CD4-positive, alpha-beta T cell treated with Interleukin-12 subunit alpha and Interleukin-12 subunit beta, for 1 hour (primary cell): Measurements from ENCODE around the gene SPACA1.
A peak's percentile ranks its signal among the peaks of the same experiment; 100 is the strongest.
"Not testable (repeated sequence)": the region's sequence is repeated elsewhere in the genome, so short reads cannot be mapped to it uniquely, and the experiment has no call there.

Experiments used
- DNase-seq: peaks from one replicate; pipeline ENCODE4 v3.0.0-alpha.2; 2020

SPACA1 gene

DNA sequence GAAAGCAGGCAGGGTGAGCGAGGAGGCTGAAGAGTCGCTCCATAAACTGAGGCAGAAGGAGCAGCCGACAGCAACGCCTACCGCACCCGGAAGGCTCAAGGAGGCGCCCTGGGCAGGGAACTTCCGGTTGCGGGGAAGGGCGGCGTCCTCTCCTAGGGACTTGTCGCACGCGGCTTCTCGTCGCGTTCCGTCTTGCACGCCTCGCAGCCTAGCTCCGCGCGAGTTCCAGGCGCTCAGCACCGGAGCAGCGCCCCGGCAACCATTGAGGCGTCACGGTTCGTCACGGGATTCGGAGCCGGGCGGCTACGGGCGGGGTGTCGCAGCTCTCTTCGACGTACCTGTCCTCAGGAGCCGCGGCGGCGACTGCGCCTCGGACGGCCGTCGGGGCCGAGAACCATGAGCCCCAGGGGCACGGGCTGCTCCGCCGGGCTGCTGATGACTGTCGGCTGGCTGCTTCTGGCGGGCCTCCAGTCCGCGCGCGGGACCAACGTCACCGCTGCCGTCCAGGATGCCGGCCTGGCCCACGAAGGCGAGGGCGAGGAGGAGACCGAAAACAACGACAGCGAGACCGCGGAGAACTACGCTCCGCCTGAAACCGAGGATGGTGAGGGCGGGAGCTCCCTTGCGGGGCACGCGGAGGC is at the start of gene SPACA1:
Gene SPACA1 (plus strand): TSS at position 332 of the 641 bp plus-strand sequence. CDS start 65 bp downstream, at position 397.
- DNase-seq: no peak

DNA sequence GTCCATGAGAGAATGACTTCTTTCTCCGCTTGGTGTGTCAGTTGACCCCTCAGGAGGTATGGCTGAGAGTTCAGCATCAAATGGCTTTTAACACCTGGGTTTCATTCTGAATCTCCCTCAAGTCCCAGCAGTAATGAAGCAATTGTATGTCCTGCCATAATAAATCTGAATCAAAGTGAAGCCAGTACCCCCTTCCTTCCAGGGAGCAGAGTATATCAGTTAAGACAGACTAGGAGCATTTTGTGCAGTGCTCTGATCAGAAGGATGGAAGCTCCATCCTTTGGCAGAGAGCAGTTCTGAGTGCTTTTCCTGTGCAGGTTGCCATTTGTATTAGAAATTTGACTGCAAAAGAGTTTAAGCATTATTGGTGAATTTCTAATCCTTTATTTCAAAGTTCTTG is 46.9 kb upstream of the SPACA1 start:
- DNase-seq: no peak

GRCh38 chr6:88001279-88001678 is 46.4 kb upstream of the SPACA1 start:
- DNase-seq: not testable (repeated sequence)

DNA sequence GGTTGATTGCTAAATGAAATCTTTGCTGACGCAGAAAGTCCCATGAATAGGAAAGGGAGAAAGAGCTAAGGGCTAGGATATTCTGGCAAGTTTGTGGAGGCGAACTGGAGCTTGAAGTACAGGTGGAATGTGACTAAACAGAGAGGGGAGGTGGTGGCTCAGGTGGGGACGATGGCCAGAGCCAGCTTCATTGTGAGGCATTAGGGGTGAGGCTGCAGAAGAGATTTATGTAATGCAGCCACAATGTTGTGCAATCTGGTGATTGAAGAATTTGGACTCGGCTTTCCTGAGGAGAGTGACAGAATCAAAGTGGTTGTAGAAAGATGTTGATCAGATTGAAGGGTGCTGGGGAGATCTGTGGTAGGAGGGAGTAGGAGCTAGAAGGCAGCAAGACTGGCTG is 42.9 kb upstream of the SPACA1 start:
- DNase-seq: no peak

GRCh38 chr6:88006557-88006956 is 41.1 kb upstream of the SPACA1 start:
- DNase-seq: no peak

GRCh38 chr6:88008411-88008810 is 39.2 kb upstream of the SPACA1 start:
- no peak for DNase-seq

GRCh38 chr6:88008831-88009231 is 38.8 kb upstream of the SPACA1 start:
- DNase-seq: no peak

DNA sequence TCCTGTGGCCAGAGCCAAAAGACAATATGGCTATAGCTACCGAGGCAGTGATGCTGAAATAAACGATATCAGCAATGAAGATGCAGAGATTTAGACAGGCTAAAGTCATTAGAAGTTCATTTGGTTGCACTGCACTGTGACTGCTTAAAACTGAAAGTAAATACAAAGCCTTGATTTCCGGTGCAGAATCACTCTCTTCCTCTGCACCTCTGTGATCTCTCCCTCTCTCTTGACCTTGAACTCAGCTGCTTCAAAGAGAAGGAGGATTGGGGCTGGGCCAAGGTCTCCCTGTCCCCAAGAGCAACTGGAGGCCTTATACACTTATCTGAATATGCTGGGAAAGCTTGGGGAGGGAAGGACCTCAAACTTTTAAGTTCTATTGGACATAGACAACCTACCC is 34.6 kb upstream of the SPACA1 start:
- DNase-seq: peak; percentile 29

DNA sequence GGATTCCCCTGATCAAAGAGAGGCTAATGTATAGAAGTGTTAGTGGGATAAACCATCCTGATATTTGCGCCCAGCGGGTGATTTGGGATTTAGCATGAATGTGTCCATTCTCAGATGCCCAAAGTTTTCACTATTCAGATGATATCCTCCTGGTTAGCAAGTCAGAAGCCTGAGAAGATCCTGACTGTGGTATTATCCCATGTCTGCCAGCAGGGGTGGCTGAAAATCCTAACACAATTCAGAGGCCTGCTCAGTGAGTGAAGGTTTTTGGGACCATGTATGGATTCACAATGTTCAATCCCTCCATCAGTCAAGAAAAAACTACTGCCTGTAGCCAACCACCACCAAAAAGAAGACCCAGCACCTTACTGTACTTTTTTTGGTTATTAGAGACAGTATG is 34.1 kb upstream of the SPACA1 start:
- DNase-seq: no peak

DNA sequence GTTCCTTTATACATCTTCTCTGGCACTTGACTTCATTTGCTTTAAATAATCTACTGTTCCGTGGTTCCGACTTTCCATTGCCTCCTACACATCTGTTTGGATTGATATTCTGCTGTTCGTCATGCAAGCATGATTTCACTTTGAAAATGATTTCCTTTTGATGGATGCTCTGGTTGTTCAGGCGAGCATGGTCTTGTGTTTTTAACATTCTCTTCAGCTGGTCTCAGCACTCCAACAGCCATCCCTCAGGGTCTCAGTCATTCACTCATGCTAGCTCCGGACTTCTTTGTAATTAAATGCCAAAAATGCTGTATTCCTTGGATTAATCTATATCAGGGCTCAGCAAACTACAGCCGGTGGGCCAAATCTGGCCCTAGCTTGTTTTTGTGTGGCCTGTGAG is 27.2 kb upstream of the SPACA1 start:
- no peak for DNase-seq

DNA sequence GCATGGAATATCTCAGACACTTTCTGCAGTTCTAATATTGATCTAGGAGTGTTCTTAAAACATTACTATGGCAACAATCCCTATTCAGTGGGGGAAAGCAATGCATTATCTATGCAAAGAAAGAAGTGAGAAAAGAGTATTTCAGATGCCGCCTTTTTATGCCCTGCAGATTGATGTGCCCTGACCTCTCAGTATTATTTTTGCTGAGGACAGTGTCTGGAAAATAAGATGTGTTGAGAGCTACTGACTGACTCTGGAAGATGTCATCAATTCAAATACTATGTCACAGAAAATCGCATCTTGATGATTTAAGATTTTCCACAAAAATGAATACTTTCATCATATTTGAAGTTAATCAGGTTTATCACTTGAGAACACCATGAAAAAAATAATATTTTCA is 22.9 kb upstream of the SPACA1 start:
- no peak for DNase-seq

DNA sequence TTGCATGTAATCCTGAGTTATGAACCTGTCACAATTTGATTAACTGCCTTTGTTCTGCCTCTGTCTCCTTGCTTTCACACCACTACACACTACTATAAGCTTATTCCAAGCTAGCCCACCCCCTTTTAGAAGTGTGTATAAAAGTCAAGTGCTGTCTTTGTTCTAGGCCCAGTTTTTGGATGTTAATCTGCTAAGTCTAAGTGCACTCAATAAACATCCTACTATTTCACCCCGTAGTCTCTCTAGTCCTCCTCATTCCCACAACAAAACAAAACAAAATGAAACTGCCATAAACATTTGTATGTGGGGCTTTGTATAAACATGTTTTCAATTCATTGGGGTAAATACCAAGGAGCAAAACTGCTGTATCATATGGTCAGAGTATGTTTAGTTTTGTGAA is 16.1 kb upstream of the SPACA1 start:
- no peak for DNase-seq

- DNase-seq: no peak
Observed at GRCh38 chr6:88044530-88044929, 3.1 kb upstream of the SPACA1 start.

GRCh38 chr6:88045521-88046136 is 2.0 kb upstream of the SPACA1 start:
- no peak for DNase-seq

DNA sequence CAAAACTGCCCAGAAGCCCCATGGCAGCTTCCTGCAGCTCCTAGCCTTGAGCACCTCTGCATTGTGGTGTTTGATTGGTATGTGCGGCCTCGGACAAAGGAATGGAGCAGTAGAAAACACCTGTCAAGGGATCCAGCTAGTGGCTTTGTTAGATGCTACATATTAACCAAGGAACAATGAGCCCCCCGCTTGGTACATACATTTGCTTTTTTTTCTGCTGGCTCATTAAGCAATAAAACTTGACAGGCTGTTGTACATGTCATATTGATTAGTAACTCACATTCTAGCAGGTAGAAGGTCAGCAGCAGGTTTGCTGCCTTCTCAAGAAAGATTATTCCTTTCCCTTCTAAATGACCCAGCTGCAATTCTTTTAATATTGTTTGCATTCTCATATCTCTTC is 937 bp downstream of the SPACA1 start:
- no peak for DNase-seq

DNA sequence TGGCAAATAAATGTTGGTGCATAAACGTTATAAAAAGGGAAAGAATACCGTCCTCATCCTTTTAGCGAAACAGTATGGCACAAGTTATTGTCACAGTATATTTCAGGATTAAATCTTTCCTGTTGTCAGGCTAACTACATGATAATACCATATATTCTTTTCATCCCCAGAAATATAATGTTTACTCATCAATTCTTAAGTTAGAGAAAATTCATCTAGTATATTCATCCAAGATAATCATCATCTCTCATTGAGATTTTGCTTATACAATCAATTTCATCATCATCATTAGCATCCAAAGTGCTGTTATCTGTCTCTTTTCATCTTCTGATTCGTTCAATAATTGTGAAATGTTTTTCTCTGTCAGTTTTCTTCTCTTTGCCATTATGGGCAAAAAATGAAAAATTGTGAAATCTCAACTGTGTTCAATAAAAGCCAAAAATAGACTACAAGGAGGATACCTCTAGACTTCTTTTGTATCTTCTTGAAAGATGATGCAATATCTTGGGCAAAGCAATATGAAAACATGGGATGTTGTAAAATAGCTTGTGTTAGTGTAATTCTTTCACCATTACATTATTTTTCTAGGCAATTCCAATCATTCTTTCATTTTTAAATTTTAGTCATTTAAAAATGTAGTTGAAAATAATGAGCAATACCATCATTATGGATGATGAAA is 2.6 kb downstream of the SPACA1 start:
- no peak for DNase-seq

GRCh38 chr6:88059191-88059590 is 11.6 kb downstream of the SPACA1 start:
- DNase-seq: no peak

DNA sequence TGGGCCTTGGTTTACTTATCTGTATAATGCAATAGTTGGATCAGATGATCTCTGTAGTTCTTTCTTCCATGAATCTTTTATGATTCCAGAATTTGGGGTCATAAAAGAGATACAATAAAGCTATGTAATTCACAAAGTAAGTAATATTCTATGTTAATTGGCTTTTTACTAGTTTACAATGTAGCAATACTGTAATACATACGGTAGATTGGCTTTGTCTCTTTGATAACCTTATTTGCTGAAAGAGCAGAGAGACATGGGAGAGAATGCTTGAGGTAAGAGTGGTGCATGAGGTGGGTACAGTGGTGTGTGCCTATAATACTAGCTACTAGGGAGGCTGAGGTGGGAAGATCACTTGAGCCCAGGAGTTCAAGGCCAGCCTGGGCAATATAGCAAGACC is 14.7 kb downstream of the SPACA1 start:
- DNase-seq: no peak

- DNase-seq: no peak
Observed at GRCh38 chr6:88072462-88072861, 24.8 kb downstream of the SPACA1 start.

GRCh38 chr6:88074791-88075190 is 27.1 kb downstream of the SPACA1 start:
- DNase-seq: no peak

DNA sequence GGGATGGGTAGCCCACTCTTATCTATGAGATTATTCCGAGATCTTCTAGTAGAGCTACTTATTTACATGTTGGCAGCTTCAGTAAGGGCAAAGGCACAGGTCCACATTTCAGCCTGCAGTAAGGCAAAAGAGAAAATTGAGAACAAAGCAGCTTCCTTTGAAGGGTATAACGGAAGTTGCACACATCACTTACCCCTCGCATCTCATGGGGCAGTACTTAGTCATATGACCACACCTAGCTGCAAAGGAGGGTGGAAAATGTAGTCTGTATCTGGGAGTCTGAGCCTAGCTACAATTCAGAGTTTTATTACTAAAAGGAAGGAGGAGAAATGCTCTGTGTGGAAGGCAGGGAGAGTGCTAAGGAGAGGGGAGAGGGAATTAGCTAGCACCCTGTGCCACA is 29.7 kb downstream of the SPACA1 start:
- DNase-seq: no peak

DNA sequence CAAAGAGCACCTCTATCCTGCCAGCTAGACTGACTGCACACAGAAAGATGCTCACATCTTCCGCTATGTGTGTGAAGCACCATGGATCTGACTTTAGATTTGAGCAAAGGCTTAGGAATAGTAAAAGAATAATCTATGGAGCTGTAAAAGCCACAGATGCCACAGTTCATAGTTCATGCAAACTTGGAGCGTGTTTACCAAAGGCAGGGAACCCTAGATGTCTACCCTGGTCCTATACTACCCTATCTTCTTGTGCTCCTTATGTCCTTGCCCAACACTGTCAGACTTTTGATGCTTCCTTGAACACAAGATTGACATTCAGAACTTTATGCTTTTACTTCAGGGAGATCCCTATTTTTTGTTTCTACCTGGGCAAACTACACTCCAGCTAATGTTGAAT is 39.2 kb downstream of the SPACA1 start:
- no peak for DNase-seq

DNA sequence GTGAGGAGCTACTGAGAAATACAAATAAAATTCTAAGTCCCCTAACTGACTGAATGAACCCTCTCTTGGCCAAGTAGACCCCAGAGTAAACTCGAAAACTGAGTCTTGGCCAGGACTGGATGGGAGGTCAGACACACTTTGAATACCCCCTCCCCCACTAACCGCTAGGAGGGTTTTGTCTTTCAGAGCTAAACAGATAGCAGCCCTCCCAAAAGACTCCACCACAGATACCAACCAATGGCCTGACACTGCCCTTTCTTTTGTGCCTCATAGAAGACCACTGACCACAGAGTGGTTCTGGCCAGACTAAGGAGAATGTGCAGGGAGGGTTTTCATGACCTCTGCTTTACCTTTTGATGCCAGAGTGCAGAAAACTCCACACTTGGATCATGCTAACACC is 42.1 kb downstream of the SPACA1 start:
- DNase-seq: no peak

DNA sequence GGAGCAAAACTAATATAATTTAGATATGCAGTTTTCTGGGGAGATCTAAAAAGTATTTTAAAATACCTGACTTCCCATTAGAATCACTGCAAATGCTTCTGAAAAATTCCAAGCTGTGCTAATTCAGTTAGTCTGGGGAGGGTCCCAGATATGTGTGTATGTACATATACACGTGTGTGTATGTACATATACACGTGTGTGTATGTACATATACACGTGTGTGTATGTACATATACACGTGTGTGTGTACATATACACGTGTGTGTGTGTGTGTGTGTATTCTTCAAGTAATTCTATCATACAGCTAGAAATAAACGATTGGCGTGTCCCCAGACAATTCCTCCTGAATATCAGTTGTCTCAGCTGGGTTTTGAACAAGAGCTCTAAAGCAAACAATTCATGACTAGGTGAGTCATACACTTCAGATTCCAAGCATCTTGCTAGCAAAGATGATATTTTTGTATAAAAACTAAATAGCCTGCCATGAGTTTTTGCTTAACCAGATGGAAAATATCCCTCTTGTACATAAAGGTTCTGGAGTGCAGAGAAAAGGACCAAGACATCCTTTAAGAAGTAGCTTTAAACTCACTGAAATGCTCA is 58.2 kb downstream of the SPACA1 start:
- no peak for DNase-seq
